ENCODE measurements around the gene POLR3A.

- TF ChIP-seq CTCF (IDR thresholded peaks at IDR 0.05; ENCODE audit: insufficient read depth, low read length, poor library complexity, severe bottlenecking) (no peak), EZH2phosphoT487 (conservative IDR thresholded peaks at IDR 0.05; ENCODE audit: low read length) (no peak)
Observed at GRCh38 chr10:78000956-78001472, 28.3 kb downstream of the POLR3A start.

All from SU-DHL-6 (cell line).